Globus pallidus (tissue), 1 donor: ENCODE data around the gene SLC25A19.

Source experiments
- DNase-seq: peaks from one replicate; pipeline ENCODE4 v3.0.0-alpha.2; 2015; ENCODE audit warnings: low spot score

SLC25A19 gene

GRCh38 chr17:75289115-75289831, at the start of gene SLC25A19:
Gene SLC25A19 (minus strand): TSS chr17:75289433. CDS start chr17:75286764, 2,669 bp downstream.
- peak; percentile 99 for DNase-seq

- no peak for DNase-seq
Observed at GRCh38 chr17:75338335-75338734, 49.1 kb upstream of the SLC25A19 start.

GRCh38 chr17:75335315-75335714, 46.1 kb upstream of the SLC25A19 start:
- no peak for DNase-seq

- DNase-seq = no peak
Observed at GRCh38 chr17:75334723-75335122, 45.5 kb upstream of the SLC25A19 start.

GRCh38 chr17:75331671-75332070, 42.4 kb upstream of the SLC25A19 start:
- DNase-seq = no peak

- no peak for DNase-seq
Observed at GRCh38 chr17:75327757-75328156, 38.5 kb upstream of the SLC25A19 start.

GRCh38 chr17:75326226-75326848, 37.1 kb upstream of the SLC25A19 start:
- no peak for DNase-seq

- DNase-seq = no peak
Observed at GRCh38 chr17:75325827-75326225, 36.6 kb upstream of the SLC25A19 start.

- DNase-seq = no peak
Observed at GRCh38 chr17:75325348-75325747, 36.1 kb upstream of the SLC25A19 start.

- DNase-seq = no peak
Observed at GRCh38 chr17:75321506-75321905, 32.3 kb upstream of the SLC25A19 start.

- DNase-seq = no peak
Observed at GRCh38 chr17:75319904-75320691, 30.9 kb upstream of the SLC25A19 start.

- no peak for DNase-seq
Observed at GRCh38 chr17:75318615-75319222, 29.5 kb upstream of the SLC25A19 start.

- DNase-seq = no peak
Observed at GRCh38 chr17:75318211-75318610, 29.0 kb upstream of the SLC25A19 start.

GRCh38 chr17:75317671-75318070, 28.4 kb upstream of the SLC25A19 start:
- DNase-seq = no peak

- no peak for DNase-seq
Observed at GRCh38 chr17:75316253-75316652, 27.0 kb upstream of the SLC25A19 start.

GRCh38 chr17:75315541-75316243, 26.5 kb upstream of the SLC25A19 start:
- no peak for DNase-seq

GRCh38 chr17:75313941-75314551, 24.8 kb upstream of the SLC25A19 start:
- DNase-seq = peak; percentile 57

GRCh38 chr17:75308732-75309629, 19.7 kb upstream of the SLC25A19 start:
- DNase-seq = no peak

- no peak for DNase-seq
Observed at GRCh38 chr17:75307957-75308731, 18.9 kb upstream of the SLC25A19 start.
